ENCODE data around the gene RAC2.

Gene RAC2

GRCh38 chr22:37275134-37275533 lies 31.1 kb upstream of the RAC2 start:
- DNase-seq, result no peak

- peak; percentile 80 to 85 for DNase-seq
Measured at GRCh38 chr22:37274380-37274862, 30.4 kb upstream of the RAC2 start.

GRCh38 chr22:37273846-37274225 lies 29.8 kb upstream of the RAC2 start:
- no peak for DNase-seq

- peak in 1 of 2 experiments; percentile 10 for DNase-seq
Measured at GRCh38 chr22:37273126-37273845, 29.2 kb upstream of the RAC2 start.

DNA sequence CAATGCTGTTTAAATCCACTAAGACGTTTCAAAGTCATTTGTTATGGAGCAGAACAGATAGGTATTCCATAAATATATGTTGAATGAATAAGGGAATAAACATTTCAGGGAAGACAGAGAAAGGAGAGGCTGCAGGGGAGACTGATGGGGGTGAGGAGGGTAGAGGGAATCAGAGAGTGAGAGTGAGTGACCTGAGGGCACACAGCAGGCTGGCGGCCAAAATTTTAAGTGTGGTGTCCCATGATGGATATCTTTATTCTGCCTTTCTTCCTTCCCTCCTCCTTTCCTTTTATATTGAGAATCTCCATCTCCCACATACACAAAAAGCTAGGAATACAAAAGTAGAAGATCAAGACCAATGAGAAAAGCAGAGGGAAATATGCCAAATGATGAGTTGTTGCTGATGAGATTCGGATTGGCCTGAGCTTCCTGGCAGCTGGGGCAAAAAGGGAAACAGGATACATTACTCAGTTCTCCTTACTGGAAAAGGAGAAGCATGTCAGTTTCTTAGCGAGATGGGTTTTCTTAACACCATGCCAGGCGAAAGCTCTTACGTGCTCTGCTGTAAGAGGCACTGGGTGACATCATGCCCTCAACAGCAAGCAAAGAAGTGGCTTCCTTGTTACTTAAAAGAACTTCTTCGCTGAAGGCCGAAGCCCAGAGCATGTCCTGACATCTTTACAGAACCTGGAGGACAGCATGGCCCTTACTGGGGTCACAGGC lies 27.0 kb upstream of the RAC2 start:
- DNase-seq, result peak; percentile 20 to 23

GRCh38 chr22:37269936-37270678 lies 26.0 kb upstream of the RAC2 start:
- peak; percentile 48 to 62 for DNase-seq

DNA sequence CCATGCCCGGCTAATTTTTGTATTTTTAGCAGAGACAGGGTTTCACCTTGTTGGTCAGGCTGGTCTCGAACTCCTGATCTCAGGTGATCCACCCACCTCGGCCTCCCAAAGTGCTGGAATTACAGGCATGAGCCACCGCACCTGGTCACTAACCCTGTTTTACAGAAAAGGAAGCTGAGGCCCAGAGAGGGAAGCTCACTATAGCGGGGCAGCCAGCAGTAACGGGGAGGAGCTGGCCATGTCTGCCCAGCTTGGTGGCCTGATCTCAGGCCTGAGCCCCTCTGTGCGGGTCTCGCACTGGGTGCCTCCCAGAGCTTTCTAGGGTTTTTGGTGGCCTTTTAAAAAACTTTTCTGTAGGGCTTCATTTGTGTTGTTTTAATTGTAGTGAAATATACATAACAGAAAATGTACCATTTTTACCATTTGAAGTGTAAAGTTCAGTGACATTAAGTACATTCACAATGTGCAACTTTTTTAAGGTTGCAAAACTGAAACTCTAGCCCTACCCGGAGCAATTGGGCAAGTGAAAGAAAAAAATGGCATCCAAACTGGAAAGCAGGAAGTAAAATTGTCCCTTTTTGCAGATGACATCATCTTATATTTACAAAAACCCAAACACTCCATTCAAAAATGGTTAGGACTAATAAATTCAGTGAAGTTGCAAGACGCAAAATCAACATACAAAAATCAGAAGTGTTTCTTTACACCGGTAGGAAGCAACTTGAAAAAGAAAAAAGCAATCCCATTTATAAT lies 23.8 kb upstream of the RAC2 start:
- no peak for DNase-seq

DNA sequence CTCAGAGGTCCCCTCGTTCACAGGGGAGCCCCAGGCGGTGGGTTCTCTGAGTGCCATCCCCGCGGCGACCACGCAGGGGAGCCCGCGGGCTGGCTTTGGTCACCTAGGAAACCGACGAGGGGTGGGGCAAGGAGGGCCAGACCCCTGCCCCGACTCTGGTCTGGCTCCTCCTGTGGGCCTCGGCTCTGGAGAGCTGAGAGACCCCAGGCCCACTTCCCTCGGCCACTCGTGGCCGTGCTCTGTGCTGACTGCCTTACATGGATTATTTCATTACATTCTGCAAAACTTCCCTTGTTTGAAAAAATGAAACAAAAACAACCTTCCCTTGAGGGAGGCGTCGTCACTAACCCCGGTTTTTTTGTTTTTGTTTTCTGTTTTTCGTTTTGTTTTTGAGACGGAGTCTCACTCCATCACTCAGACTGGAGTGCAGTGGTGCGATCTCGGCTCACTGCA lies 23.1 kb upstream of the RAC2 start:
- peak; percentile 20 to 50 for DNase-seq

GRCh38 chr22:37266581-37267134 lies 22.6 kb upstream of the RAC2 start:
- no peak for DNase-seq

- DNase-seq, result no peak
Measured at GRCh38 chr22:37263966-37264887, 20.2 kb upstream of the RAC2 start.

- no peak for DNase-seq
Measured at GRCh38 chr22:37262346-37262745, 18.3 kb upstream of the RAC2 start.

DNA sequence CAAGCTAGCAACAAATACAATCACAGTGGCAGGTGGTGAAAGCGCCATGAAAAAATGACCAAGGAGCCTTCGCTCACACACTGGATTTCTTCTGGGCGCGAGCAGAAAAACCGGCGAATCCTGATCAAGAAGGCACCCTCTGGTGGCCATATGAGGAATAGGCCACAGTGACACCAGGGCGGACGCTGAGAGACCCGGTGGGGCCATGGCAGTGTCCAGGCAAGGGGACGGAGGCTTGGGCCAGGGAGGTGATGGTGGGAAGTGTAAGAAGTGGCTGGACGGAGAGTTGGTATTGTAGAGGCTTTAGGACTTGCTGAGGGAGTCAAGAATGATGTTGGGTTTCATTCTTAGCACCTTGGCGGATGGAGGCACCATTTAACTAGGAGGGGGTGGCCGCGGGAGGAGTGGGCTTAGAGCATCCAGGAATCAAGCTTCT lies 16.9 kb upstream of the RAC2 start:
- DNase-seq, result peak; percentile 49 to 75

DNA sequence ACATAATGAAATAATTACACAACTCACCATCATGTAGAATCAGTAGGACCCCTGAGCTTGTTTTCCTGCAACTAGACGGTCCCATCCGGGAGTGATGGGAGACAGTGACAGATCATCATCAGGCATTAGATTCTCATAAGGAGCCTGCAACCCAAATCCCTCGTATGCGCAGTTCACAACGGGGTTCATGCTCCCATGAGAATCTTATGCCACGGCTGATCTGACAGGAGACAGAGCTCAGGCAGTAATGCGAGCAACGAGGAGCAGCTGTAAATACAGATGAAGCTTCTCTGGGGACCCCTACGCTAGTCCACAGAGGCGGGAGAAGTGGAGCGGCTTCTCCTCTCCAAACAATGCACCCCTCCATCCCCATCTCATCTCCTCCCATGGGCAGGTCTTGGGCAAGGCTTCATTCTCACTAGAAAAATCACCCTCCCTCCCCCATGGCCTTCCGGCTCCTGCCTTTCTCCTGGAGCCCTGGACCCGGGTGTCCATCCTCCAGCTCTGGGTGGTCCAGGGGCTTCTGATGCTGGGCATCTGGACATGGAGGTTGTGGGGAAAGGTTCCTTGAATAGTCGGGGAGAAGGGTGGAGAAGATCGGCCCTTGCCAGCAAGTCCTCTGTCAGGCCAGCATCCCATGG lies 16.2 kb upstream of the RAC2 start:
- DNase-seq, result no peak

DNA sequence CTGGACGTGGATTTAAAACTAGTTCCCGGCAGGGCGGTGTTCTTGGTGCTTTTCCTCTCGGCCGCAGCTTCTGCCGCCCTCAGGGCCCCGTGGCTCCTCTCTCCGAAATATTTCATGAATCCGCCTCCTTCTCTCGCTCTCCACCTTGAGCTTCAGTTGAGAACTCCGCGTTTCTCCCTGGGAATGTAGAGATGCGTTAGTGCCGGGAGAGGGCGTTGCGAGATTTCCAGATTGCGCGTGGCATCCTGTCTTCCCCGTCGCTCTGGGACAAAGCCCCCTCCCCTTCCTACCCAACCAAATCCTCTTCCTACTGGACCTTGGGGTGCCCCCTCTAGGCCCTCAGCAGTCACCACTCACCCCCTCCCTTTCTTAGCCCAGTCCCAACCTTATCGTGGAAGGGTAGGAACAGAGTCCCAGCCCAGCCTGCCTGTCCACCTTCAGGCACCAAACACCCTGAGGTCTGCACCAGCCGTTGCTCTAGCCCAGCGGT lies 15.5 kb upstream of the RAC2 start:
- DNase-seq, result peak; percentile 44 to 64

- DNase-seq, result no peak
Measured at GRCh38 chr22:37258753-37259401, 14.8 kb upstream of the RAC2 start.

GRCh38 chr22:37258005-37258752 lies 14.1 kb upstream of the RAC2 start:
- no peak for DNase-seq

DNA sequence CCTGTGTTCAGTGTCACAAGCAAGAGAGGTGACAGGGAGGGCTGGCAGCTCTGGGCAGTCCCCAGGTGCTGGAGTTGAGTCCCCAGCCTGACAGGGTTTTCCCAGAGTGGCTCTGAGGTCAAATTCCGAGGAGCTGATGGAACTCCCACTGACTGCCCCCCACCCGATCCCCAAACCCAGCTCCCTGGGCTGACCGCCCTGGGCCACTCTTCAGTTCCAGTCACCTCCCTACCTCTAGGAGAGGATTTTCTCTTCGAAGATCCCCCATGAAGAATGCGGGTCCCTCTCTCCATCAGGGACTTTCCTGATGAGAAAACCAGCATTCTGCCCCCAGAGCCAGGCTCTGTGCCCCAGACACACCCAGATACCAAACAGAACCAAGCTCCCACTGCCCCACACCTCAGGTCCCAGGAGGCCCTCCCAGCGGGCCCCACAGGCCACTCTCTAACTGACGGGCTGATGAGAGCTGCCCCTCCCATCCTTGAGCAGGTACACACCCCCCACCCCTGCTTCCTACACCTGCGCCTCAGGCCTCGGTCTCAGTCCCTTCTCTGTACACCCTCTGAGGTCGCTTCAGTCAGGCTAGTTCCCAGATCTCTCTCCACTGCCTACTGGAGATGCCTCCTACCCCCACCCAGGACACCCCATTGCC lies 12.1 kb upstream of the RAC2 start:
- DNase-seq, result no peak

GRCh38 chr22:37255558-37256006 lies 11.5 kb upstream of the RAC2 start:
- DNase-seq, result no peak

DNA sequence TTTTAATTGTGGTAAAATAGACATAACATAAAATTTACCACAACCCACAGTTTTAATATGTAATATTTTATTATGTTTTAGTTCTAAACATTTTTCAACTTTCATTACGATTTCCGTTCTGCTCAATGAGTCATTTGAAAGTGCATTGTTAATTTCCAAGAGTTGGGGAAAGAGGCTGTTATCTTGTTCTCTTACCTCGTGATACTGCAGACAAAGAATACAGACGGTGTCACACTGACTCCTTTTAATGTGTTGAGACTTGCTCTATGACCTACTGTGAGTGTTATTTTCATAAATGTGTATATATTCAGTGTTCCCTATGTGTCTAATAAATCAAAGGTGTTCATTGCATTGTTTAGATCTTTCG lies 10.8 kb upstream of the RAC2 start:
- no peak for DNase-seq

Measured in Kasumi-1 (cell line).